Type B pancreatic cell (in vitro differentiated cells): ENCODE data around the gene LRIG1. TPM values are rescaled to one million over a fixed set of nuclear protein-coding genes. Genes with fewer than 3 reads are reported as not detected.

Source experiments
- DNase-seq: peaks from one replicate; pipeline ENCODE4 v3.0.0; 2021; ENCODE audit warnings: mixed read lengths; ENCODE audit not compliant: unreplicated experiment; ENCODE audit errors: extremely low spot score
- H3K27ac Mint-ChIP-seq: 2 replicates; pipeline ENCODE4 v1.8.0; 2021; ENCODE audit warnings: mild to moderate bottlenecking, mixed read lengths
- H3K27me3 Mint-ChIP-seq: 2 replicates; pipeline ENCODE4 v1.8.0; 2021; ENCODE audit warnings: mixed read lengths
- H3K36me3 Mint-ChIP-seq: 2 replicates; pipeline ENCODE4 v1.8.0; 2021; ENCODE audit warnings: mixed read lengths
- H3K4me1 Mint-ChIP-seq: one replicate; pipeline ENCODE4 v1.8.0; 2021; ENCODE audit warnings: mixed read lengths; ENCODE audit not compliant: unreplicated experiment
- H3K4me3 Mint-ChIP-seq: 2 replicates; pipeline ENCODE4 v1.8.0; 2021; ENCODE audit warnings: mild to moderate bottlenecking, mixed read lengths
- H3K9me3 Mint-ChIP-seq: 2 replicates; pipeline ENCODE4 v1.8.0; 2021; ENCODE audit warnings: mixed read lengths
- total RNA-seq: library from RNA; stranded (reverse); gene quantifications from 2 replicates; pipeline ENCODE4 v1.2.1, GENCODE V29; 2021; ENCODE audit warnings: low replicate concordance
- TF ChIP-seq, protein P1 (sequence below): fragments of 200-600 bp; sonication (generic); conservative IDR thresholded peaks from 2 replicates; pipeline ENCODE4 v1.5.0; 2021; ENCODE audit warnings: antibody characterized with exemption, mild to moderate bottlenecking

The LRIG1 gene
- total RNA-seq, 1 donor from 2014 or later = 28.9 TPM

DNA sequence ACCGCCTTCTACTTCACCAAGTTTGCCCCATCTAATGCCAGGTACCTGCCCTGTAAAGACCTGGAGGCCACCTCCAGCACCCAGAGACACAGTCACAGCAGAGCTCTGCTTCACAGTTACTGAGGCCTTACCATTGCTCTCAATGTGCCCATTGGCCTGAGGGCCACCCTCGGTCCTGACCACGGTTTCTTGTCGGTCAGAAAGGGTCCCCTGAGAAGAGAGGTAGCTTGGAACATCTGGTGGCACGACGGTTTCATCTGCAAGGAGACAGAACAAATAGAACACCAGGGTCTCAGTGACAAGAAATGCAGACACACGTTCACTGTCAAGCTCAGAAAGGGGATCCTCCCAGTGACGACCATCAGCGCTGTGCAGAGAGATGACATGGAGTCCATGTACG is 118.7 kb downstream of the LRIG1 start:
- no peak for DNase-seq
- H3K4me1 Mint-ChIP-seq = peaks cover 10% of the 10 kb centered on the region
- H3K4me3 Mint-ChIP-seq = no peak overlapping the region
- H3K9me3 Mint-ChIP-seq = no peaks in the 10 kb centered on the region
- TF ChIP-seq, protein P1, sequence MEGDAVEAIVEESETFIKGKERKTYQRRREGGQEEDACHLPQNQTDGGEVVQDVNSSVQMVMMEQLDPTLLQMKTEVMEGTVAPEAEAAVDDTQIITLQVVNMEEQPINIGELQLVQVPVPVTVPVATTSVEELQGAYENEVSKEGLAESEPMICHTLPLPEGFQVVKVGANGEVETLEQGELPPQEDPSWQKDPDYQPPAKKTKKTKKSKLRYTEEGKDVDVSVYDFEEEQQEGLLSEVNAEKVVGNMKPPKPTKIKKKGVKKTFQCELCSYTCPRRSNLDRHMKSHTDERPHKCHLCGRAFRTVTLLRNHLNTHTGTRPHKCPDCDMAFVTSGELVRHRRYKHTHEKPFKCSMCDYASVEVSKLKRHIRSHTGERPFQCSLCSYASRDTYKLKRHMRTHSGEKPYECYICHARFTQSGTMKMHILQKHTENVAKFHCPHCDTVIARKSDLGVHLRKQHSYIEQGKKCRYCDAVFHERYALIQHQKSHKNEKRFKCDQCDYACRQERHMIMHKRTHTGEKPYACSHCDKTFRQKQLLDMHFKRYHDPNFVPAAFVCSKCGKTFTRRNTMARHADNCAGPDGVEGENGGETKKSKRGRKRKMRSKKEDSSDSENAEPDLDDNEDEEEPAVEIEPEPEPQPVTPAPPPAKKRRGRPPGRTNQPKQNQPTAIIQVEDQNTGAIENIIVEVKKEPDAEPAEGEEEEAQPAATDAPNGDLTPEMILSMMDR = no peak
- peaks cover 63% of the 10 kb centered on the region for H3K36me3 Mint-ChIP-seq
- no peak overlapping the region for H3K27ac Mint-ChIP-seq
- H3K27me3 Mint-ChIP-seq = no peaks in the 10 kb centered on the region

GRCh38 chr3:66381626-66382025 is 119.2 kb downstream of the LRIG1 start:
- TF ChIP-seq, protein P1 = no peak
- no peak for DNase-seq
- Mint-ChIP-seq H3K9me3 (no peaks in the 10 kb centered on the region), H3K27ac (no peak overlapping the region), H3K27me3 (no peaks in the 10 kb centered on the region), H3K4me1 (peaks cover 10% of the 10 kb centered on the region), H3K36me3 (peaks cover 59% of the 10 kb centered on the region), H3K4me3 (no peak overlapping the region)

GRCh38 chr3:66380200-66380932 is 120.5 kb downstream of the LRIG1 start:
- H3K36me3 Mint-ChIP-seq = peaks cover 57% of the 10 kb centered on the region

DNA sequence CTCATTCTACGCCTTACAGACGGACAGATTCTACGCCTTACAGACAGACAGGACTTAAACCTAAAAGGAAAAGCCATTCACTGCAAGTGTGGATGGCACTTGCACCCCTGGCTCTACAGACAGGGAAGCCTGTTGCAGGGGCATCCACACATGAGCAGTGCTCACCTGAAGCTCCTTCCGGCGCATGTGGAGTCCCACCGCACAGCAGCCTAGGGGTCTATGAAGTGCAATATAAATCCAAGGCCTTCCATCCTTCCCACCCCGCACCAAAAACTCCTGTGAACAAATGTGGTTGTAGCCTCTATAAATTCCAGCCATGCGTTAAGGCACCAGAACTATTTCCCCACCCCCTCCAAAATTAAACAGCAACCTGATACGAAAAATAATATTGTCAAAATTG is 121.3 kb downstream of the LRIG1 start:
- Mint-ChIP-seq H3K27ac (no peak overlapping the region), H3K27me3 (peaks cover 3% of the 10 kb centered on the region), H3K36me3 (peaks cover 56% of the 10 kb centered on the region), H3K9me3 (no peaks in the 10 kb centered on the region), H3K4me1 (peaks cover 10% of the 10 kb centered on the region), H3K4me3 (no peak overlapping the region)
- no peak for DNase-seq
- TF ChIP-seq, protein P1 = no peak

More at GRCh38 chr3:66380200-66380932, 120.5 kb downstream of the LRIG1 start:
- no peak overlapping the region for H3K27ac Mint-ChIP-seq
- H3K4me3 Mint-ChIP-seq = no peak overlapping the region
- no peak for DNase-seq
- peaks cover 3% of the 10 kb centered on the region for H3K27me3 Mint-ChIP-seq
- no peaks in the 10 kb centered on the region for H3K9me3 Mint-ChIP-seq
- peaks cover 10% of the 10 kb centered on the region for H3K4me1 Mint-ChIP-seq
- TF ChIP-seq, protein P1 = no peak

- Mint-ChIP-seq H3K4me3 (no peak overlapping the region), H3K9me3 (no peaks in the 10 kb centered on the region), H3K27me3 (peaks cover 3% of the 10 kb centered on the region), H3K4me1 (peaks cover 10% of the 10 kb centered on the region), H3K27ac (no peak overlapping the region), H3K36me3 (peaks cover 47% of the 10 kb centered on the region)
- no peak for DNase-seq
- TF ChIP-seq, protein P1 = peak; percentile 79
These were observed 122.6 kb downstream of the LRIG1 start for GRCh38 chr3:66378256-66378655.
